Neural crest cell (in vitro differentiated cells): ENCODE data around the gene KIAA0825. TPM values are rescaled to one million over a fixed set of nuclear protein-coding genes. Genes with fewer than 3 reads are reported as not detected.

ENCODE experiments used
- DNase-seq: peaks from one replicate; pipeline ENCODE4 v3.0.0; 2021; ENCODE audit warnings: low read depth, mixed read lengths, low spot score
- H3K27ac Mint-ChIP-seq: one replicate; pipeline ENCODE4 v1.8.0; 2021; ENCODE audit warnings: mild to moderate bottlenecking, mixed read lengths; ENCODE audit not compliant: unreplicated experiment
- H3K27me3 Mint-ChIP-seq: 2 replicates; pipeline ENCODE4 v1.8.0; 2021; ENCODE audit warnings: low read depth, mild to moderate bottlenecking, mixed read lengths
- H3K36me3 Mint-ChIP-seq: 2 replicates; pipeline ENCODE4 v1.8.0; 2021; ENCODE audit warnings: low read depth, mild to moderate bottlenecking, mixed read lengths
- H3K4me1 Mint-ChIP-seq: 2 replicates; pipeline ENCODE4 v1.8.0; 2021; ENCODE audit warnings: mixed read lengths
- H3K4me3 Mint-ChIP-seq: one replicate; pipeline ENCODE4 v1.8.0; 2021; ENCODE audit warnings: mild to moderate bottlenecking, mixed read lengths
- H3K9me3 Mint-ChIP-seq: 2 replicates; pipeline ENCODE4 v1.8.0; 2021; ENCODE audit warnings: mixed read lengths
- CTCF ChIP-seq: fragments of 200-600 bp; sonication (generic); conservative IDR thresholded peaks from 2 replicates; pipeline ENCODE4 v1.5.0; 2021; ENCODE audit warnings: antibody characterized with exemption, mild to moderate bottlenecking
- total RNA-seq: library from RNA; stranded (reverse); gene quantifications from 2 replicates; pipeline ENCODE4 v1.2.1, GENCODE V29; 2021

KIAA0825 gene
- total RNA-seq, 1 donor from 2014 or later, result 3.5 TPM

- Mint-ChIP-seq H3K36me3 (no peaks in the 10 kb centered on the region), H3K27me3 (no peaks in the 10 kb centered on the region), H3K4me3 (no peak overlapping the region), H3K27ac (no peak overlapping the region), H3K9me3 (no peaks in the 10 kb centered on the region), H3K4me1 (no peaks in the 10 kb centered on the region)
- no peak for DNase-seq
- no peak for TF ChIP-seq CTCF
Measured at GRCh38 chr5:94403483-94403882, 214.9 kb downstream of the KIAA0825 start.

- no peaks in the 10 kb centered on the region for H3K27me3 Mint-ChIP-seq
- H3K9me3 Mint-ChIP-seq, result peaks cover 3% of the 10 kb centered on the region
- H3K4me1 Mint-ChIP-seq, result no peaks in the 10 kb centered on the region
- H3K4me3 Mint-ChIP-seq, result no peak overlapping the region
- no peak for DNase-seq
- H3K27ac Mint-ChIP-seq, result no peak overlapping the region
- no peak for TF ChIP-seq CTCF
- no peaks in the 10 kb centered on the region for H3K36me3 Mint-ChIP-seq
Measured at GRCh38 chr5:94402096-94402495, 216.3 kb downstream of the KIAA0825 start.

GRCh38 chr5:94397508-94397907 lies 220.9 kb downstream of the KIAA0825 start:
- H3K36me3 Mint-ChIP-seq, result no peaks in the 10 kb centered on the region
- no peaks in the 10 kb centered on the region for H3K4me1 Mint-ChIP-seq
- TF ChIP-seq CTCF, result no peak
- H3K27ac Mint-ChIP-seq, result no peak overlapping the region
- no peak overlapping the region for H3K4me3 Mint-ChIP-seq
- peaks cover 3% of the 10 kb centered on the region for H3K9me3 Mint-ChIP-seq
- no peaks in the 10 kb centered on the region for H3K27me3 Mint-ChIP-seq
- no peak for DNase-seq

- no peak for TF ChIP-seq CTCF
- no peaks in the 10 kb centered on the region for H3K27me3 Mint-ChIP-seq
- no peak overlapping the region for H3K4me3 Mint-ChIP-seq
- DNase-seq, result no peak
- H3K27ac Mint-ChIP-seq, result no peak overlapping the region
- no peaks in the 10 kb centered on the region for H3K4me1 Mint-ChIP-seq
- H3K36me3 Mint-ChIP-seq, result no peaks in the 10 kb centered on the region
- peaks cover 3% of the 10 kb centered on the region for H3K9me3 Mint-ChIP-seq
Measured at GRCh38 chr5:94396687-94397086, 221.7 kb downstream of the KIAA0825 start.

- H3K27me3 Mint-ChIP-seq, result no peaks in the 10 kb centered on the region
- DNase-seq, result no peak
- no peaks in the 10 kb centered on the region for H3K36me3 Mint-ChIP-seq
- no peaks in the 10 kb centered on the region for H3K4me1 Mint-ChIP-seq
- TF ChIP-seq CTCF, result no peak
- H3K9me3 Mint-ChIP-seq, result peaks cover 3% of the 10 kb centered on the region
- H3K4me3 Mint-ChIP-seq, result no peak overlapping the region
- H3K27ac Mint-ChIP-seq, result no peak overlapping the region
Measured at GRCh38 chr5:94395468-94395867, 222.9 kb downstream of the KIAA0825 start.

GRCh38 chr5:94391996-94392395 lies 226.4 kb downstream of the KIAA0825 start:
- H3K27me3 Mint-ChIP-seq, result no peaks in the 10 kb centered on the region
- DNase-seq, result no peak
- TF ChIP-seq CTCF, result no peak
- no peaks in the 10 kb centered on the region for H3K36me3 Mint-ChIP-seq
- H3K4me1 Mint-ChIP-seq, result no peaks in the 10 kb centered on the region
- H3K27ac Mint-ChIP-seq, result no peak overlapping the region
- H3K9me3 Mint-ChIP-seq, result no peaks in the 10 kb centered on the region
- H3K4me3 Mint-ChIP-seq, result no peak overlapping the region
